Coronary artery (tissue), 2 donors: ENCODE data around the gene POLR3B.

Experiments
- DNase-seq: peaks from one replicate; pipeline ENCODE4 v3.0.0-alpha.2; 2017; ENCODE audit warnings: low spot score
- H3K27ac ChIP-seq, 2 donors: fragments of 200-600 bp; sonication (generic); one replicate each; pipeline ENCODE4 v1.5.1; 2016 to 2019
- H3K4me3 ChIP-seq: fragments of 200-600 bp; sonication (generic); 2 replicates; pipeline ENCODE4 v1.5.1; 2016; ENCODE audit warnings: mild to moderate bottlenecking, moderate library complexity
- TF ChIP-seq, protein P1 (sequence below): fragments of 200-600 bp; sonication (generic); IDR thresholded peaks from one replicate; pipeline ENCODE4 v1.5.1; 2019; ENCODE audit warnings: antibody characterized with exemption

The POLR3B gene

DNA sequence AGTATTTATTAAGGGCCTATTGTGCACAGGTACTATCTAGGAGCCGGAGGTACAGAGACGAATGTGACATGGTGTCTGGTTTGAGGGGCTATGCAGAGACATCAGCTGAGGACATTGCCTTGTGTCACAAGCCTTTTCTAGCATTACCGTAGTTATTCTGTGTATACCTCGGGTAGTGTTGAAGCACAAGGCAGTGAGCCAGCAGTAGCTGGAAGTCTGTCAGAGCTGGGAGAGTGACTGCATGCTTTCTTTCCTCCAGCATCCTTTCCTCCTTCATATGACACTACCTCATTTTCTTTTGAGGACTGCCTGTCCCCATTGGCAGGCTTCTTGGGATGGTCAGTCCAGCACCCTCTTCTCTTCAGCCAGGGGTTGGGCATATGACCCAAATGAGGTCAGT is 77.0 kb downstream of the POLR3B start:
- DNase-seq: no peak
- no peak overlapping the region for H3K4me3 ChIP-seq
- no peak overlapping the region for H3K27ac ChIP-seq
- TF ChIP-seq, protein P1, sequence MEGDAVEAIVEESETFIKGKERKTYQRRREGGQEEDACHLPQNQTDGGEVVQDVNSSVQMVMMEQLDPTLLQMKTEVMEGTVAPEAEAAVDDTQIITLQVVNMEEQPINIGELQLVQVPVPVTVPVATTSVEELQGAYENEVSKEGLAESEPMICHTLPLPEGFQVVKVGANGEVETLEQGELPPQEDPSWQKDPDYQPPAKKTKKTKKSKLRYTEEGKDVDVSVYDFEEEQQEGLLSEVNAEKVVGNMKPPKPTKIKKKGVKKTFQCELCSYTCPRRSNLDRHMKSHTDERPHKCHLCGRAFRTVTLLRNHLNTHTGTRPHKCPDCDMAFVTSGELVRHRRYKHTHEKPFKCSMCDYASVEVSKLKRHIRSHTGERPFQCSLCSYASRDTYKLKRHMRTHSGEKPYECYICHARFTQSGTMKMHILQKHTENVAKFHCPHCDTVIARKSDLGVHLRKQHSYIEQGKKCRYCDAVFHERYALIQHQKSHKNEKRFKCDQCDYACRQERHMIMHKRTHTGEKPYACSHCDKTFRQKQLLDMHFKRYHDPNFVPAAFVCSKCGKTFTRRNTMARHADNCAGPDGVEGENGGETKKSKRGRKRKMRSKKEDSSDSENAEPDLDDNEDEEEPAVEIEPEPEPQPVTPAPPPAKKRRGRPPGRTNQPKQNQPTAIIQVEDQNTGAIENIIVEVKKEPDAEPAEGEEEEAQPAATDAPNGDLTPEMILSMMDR: no peak

DNA sequence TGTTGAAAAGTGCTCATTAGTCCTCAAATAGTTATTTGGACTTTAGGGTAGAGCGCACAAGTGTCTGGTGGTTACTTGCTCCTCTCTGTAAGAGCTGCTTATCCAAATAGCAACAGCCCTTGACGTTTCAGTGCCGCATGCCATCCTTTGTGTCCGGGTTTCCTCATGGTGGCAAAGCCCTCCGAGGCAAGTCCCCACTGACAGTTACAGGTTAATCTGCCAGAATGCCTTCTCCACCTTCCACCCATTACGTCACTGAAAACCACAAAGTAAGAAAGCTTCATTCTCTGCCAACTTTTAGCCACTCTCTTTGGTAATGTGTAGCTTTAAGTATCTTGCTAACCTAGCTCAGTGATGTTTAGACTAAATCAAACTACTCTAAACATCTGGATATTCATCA is 78.6 kb downstream of the POLR3B start:
- TF ChIP-seq, protein P1: no peak
- Histone ChIP-seq H3K27ac (no peak overlapping the region), H3K4me3 (no peak overlapping the region)
- DNase-seq: no peak

DNA sequence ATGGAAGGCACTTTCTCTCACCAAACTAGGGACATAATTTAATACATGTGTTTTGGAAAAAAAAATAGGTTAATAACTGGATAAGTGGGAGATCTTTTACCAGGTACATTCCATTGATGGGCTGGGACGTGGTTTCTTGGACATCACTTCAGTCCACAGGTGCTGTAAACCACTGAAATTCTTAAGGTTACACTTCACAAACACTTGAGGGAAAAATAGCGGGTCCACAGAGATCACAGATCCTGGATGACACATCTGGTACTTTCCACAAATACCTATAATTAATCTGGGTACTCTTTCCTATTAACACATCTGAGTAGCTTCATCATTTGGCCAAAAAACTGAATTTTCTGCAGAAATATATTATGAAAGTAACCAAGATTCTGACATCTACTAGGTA is 85.0 kb downstream of the POLR3B start:
- no peak for DNase-seq
- H3K27ac ChIP-seq: no peak overlapping the region
- no peak overlapping the region for H3K4me3 ChIP-seq
- TF ChIP-seq, protein P1: no peak

GRCh38 chr12:106445053-106445452 is 87.5 kb downstream of the POLR3B start:
- no peak overlapping the region for H3K4me3 ChIP-seq
- TF ChIP-seq, protein P1: no peak

GRCh38 chr12:106445959-106446358 is 88.4 kb downstream of the POLR3B start:
- Histone ChIP-seq H3K27ac (no peak overlapping the region), H3K4me3 (no peak overlapping the region)
- TF ChIP-seq, protein P1: no peak
- DNase-seq: no peak

More at GRCh38 chr12:106445053-106445452, 87.5 kb downstream of the POLR3B start:
- H3K27ac ChIP-seq: no peak overlapping the region
- DNase-seq: no peak

DNA sequence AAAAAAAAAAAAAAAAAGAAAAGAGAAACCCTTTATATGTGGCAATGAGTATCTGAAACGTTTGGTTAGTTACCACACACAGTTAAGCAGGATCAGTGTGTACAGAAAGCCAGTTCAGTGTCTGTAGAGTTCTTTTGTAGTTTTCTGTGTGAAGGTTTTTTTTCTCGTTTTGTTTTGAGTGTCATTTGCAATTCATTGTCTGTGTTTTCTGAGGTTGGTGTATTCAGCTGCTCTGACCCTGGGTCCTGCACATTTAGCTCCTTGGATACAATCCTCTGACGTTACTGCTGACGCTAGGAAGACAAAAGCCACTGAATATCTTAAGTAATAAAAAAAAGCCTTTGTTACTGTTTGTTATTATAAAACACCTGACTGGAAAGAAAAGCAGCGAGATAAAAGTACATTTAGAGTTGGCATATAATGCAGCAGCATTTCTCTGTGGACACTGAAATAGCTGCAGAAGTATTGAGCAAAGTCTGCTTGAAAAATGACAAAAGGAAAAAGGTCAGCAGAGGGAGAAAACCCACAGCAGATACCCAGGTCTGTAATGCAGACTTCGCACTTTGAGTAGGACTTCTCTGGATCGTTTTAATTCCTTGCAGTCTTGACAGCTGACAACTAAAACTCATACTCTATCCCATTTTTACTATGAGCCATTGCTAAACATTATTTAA is 89.0 kb downstream of the POLR3B start:
- TF ChIP-seq, protein P1: no peak
- Histone ChIP-seq H3K27ac (no peak overlapping the region), H3K4me3 (no peak overlapping the region)
- DNase-seq: no peak

DNA sequence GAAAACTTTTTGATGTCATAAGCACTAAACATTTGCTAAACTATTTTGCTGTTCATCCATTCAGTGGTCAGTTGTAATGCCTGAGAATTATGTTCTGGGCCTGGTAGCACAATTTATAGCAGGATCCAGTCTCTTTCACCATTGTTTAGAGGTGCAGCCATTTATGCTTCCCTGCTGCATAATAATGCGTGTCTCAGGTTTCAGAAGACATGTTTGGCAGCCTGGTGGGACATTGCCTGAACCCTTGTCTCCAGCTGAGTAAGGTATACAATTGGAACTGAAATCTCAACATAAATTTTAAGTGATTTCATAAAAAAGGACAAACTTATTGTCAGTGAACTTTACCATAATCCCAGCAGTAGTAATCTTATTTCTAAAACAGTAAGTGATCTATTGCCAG is 94.8 kb downstream of the POLR3B start:
- H3K4me3 ChIP-seq: no peak overlapping the region

More for the DNA sequence above, 94.8 kb downstream of the POLR3B start:
- DNase-seq: no peak
- H3K27ac ChIP-seq: no peak overlapping the region
- TF ChIP-seq, protein P1: no peak
